GM10248 (cell line): ENCODE data around the gene BTD.

Source experiments
- CTCF ChIA-PET: fragments of 300-600 bp; sonication (Branson Sonifier 250); formaldehyde crosslinking; extraction: SDS; loops from one replicate; lab custom pipeline; 2021; ENCODE audit warnings: antibody characterized with exemption; lab: Yijun Ruan, JAX
- POLR2A ChIA-PET: fragments of 350-650 bp; sonication (Branson Sonifier 250); formaldehyde crosslinking; extraction: SDS; loops from one replicate; lab custom pipeline; 2020; ENCODE audit warnings: antibody characterized with exemption; lab: Yijun Ruan, JAX
- DNase-seq: peaks from one replicate; pipeline ENCODE4 v3.0.0; 2012; ENCODE audit errors: extremely low spot score
- CTCF ChIP-seq: IDR thresholded peaks from 2 replicates; pipeline ENCODE4 v1.5.1; 2012; ENCODE audit warnings: mild to moderate bottlenecking, low read depth; ENCODE audit errors: extremely low read depth, missing control alignments, control extremely low read depth

The BTD gene

GRCh38 chr3:15601399-15602145, at the start of gene BTD, which contains the start of gene HACL1:
Gene BTD, plus strand, starts transcription at chr3:15601745. Its CDS starts 33,695 bp downstream, at chr3:15635440.
Gene HACL1, minus strand, starts transcription at chr3:15601569. Its CDS starts 106 bp downstream, at chr3:15601463.
- ChIA-PET POLR2A (interaction anchor here (0.6 to 1.3 kb wide), 2 partner anchors 22 to 130 kb away, joined by 3 to 4 read pairs; no protein-coding TSS in a partner anchor), CTCF (interaction anchor here (0.8 to 1.3 kb wide), 5 partner anchors 9 to 379 kb away, joined by 3 to 4 read pairs (median 3); no protein-coding TSS in a partner anchor)
- peak; percentile 33 for TF ChIP-seq CTCF
- DNase-seq = peak; percentile 93

- no peak for TF ChIP-seq CTCF
- POLR2A ChIA-PET = no interaction called here
- CTCF ChIA-PET = interaction anchor here (2.2 kb wide), 1 partner anchor 9 kb away, joined by 7 read pairs; no protein-coding TSS in a partner anchor
- DNase-seq = no peak
Observed at GRCh38 chr3:15551902-15552301, 49.6 kb upstream of the BTD start.

- ChIA-PET POLR2A (no interaction called here), CTCF (interaction anchor here (2.2 kb wide), 1 partner anchor 11 kb away, joined by 7 read pairs; no protein-coding TSS in a partner anchor)
- TF ChIP-seq CTCF = no peak
- DNase-seq = no peak
Observed at GRCh38 chr3:15553749-15554148, 47.8 kb upstream of the BTD start.

GRCh38 chr3:15556512-15556911, 45.0 kb upstream of the BTD start:
- TF ChIP-seq CTCF = no peak
- peak; percentile 59 for DNase-seq
- POLR2A ChIA-PET = no interaction called here
- CTCF ChIA-PET = interaction anchor here (0.7 to 3.7 kb wide), 28 partner anchors 9 to 451 kb away, joined by 3 to 23 read pairs (median 4); no protein-coding TSS in a partner anchor

GRCh38 chr3:15557511-15557946, 44.0 kb upstream of the BTD start:
- TF ChIP-seq CTCF = peak; percentile 38
- POLR2A ChIA-PET = no interaction called here
- CTCF ChIA-PET = interaction anchor here (0.7 to 3.7 kb wide), 25 partner anchors 9 to 449 kb away, joined by 3 to 23 read pairs (median 4); no protein-coding TSS in a partner anchor
- DNase-seq = peak; percentile 35

GRCh38 chr3:15558581-15558980, 43.0 kb upstream of the BTD start:
- ChIA-PET CTCF (interaction anchor here (0.8 to 3.7 kb wide), 9 partner anchors 10 to 450 kb away, joined by 3 to 23 read pairs (median 3); no protein-coding TSS in a partner anchor), POLR2A (no interaction called here)
- DNase-seq = no peak
- no peak for TF ChIP-seq CTCF
